Brain microvascular endothelial cell (primary cell): ENCODE data around the gene PKIG.

Experiments used
- DNase-seq: peaks from one replicate; pipeline ENCODE4 v3.0.0-alpha.2; 2020
- H3K27ac ChIP-seq: fragments of 250-450 bp; sonication (Bioruptor Pico); 2 replicates; pipeline ENCODE4 v1.5.1; 2020; ENCODE audit warnings: mild to moderate bottlenecking, moderate library complexity
- H3K27me3 ChIP-seq: fragments of 250-450 bp; sonication (Bioruptor Pico); replicated peaks from 2 replicates; pipeline ENCODE4 v1.5.1; 2020; ENCODE audit warnings: mild to moderate bottlenecking
- H3K36me3 ChIP-seq: fragments of 250-450 bp; sonication (Bioruptor Pico); replicated peaks from 2 replicates; pipeline ENCODE4 v1.5.1; 2020; ENCODE audit warnings: mild to moderate bottlenecking
- H3K4me3 ChIP-seq: 2 replicates; pipeline ENCODE4 v1.5.1; 2011; ENCODE audit warnings: low read depth, mild to moderate bottlenecking, control low read depth, low read length, moderate library complexity
- in situ Hi-C: cut with HindIII; loops from 2 replicates; pipeline ENCODE4 v1.10.0; 2017; ENCODE audit warnings: low sequenced_read_pairs, low pct_ligation_motif_present
- TF ChIP-seq, protein P1 (sequence below): IDR thresholded peaks from 2 replicates; pipeline ENCODE4 v1.5.1; 2011; ENCODE audit warnings: low read depth, mild to moderate bottlenecking, moderate library complexity, low read length, control low read depth, inconsistent platforms; ENCODE audit errors: missing control alignments

PKIG gene

DNA sequence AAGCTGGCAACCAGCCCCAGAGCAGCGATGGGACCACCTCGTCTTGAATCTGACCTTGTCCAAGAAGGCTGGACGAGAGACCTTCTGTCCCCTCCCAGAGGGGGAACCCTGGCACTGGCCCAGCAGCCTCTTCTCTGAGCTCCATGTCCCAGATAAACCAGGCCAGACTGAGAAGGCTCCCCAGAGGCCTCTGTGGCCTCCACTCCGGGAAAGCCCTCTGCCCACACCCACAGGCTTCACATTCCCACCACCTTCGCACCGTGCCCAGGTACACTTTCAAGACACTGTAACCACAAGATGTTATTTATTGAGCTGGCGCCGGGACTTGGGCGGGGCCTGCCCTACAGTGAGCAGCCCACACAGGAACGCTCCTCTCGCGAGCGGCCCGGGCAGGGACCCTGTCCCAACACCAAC lies 35.9 kb downstream of the PKIG start:
- Histone ChIP-seq H3K27ac (no peak overlapping the region), H3K36me3 (peaks cover 24% of the 10 kb centered on the region)
- DNase-seq: no peak

DNA sequence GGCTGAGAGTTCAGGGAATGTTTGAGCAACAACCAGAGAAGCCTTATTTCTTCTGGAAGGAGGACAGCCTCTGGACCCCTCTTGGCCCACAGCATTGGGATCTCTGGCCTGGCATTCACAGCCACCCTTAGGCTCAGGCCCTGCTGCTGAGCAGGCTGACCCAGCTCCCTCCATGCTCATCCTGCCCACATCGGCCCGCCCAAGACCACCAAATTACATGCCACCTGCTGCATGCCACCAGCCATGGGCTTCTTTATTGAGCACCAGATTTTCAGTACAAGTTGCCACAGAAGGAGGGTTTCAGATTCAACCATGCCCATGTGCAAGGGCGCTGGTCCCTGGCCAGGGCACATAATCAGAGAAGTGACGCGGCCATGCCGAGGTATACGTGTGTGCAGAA lies 36.9 kb downstream of the PKIG start:
- in situ Hi-C loops: no loop called here
- TF ChIP-seq, protein P1, sequence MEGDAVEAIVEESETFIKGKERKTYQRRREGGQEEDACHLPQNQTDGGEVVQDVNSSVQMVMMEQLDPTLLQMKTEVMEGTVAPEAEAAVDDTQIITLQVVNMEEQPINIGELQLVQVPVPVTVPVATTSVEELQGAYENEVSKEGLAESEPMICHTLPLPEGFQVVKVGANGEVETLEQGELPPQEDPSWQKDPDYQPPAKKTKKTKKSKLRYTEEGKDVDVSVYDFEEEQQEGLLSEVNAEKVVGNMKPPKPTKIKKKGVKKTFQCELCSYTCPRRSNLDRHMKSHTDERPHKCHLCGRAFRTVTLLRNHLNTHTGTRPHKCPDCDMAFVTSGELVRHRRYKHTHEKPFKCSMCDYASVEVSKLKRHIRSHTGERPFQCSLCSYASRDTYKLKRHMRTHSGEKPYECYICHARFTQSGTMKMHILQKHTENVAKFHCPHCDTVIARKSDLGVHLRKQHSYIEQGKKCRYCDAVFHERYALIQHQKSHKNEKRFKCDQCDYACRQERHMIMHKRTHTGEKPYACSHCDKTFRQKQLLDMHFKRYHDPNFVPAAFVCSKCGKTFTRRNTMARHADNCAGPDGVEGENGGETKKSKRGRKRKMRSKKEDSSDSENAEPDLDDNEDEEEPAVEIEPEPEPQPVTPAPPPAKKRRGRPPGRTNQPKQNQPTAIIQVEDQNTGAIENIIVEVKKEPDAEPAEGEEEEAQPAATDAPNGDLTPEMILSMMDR: no peak
- no peak for DNase-seq
- Histone ChIP-seq H3K36me3 (peaks cover 24% of the 10 kb centered on the region), H3K27me3 (no peaks in the 10 kb centered on the region), H3K4me3 (no peak overlapping the region), H3K27ac (no peak overlapping the region)

More for the DNA sequence above, 35.9 kb downstream of the PKIG start:
- TF ChIP-seq, protein P1: no peak
- in situ Hi-C loops: no loop called here
- Histone ChIP-seq H3K27me3 (no peaks in the 10 kb centered on the region), H3K4me3 (no peak overlapping the region)

DNA sequence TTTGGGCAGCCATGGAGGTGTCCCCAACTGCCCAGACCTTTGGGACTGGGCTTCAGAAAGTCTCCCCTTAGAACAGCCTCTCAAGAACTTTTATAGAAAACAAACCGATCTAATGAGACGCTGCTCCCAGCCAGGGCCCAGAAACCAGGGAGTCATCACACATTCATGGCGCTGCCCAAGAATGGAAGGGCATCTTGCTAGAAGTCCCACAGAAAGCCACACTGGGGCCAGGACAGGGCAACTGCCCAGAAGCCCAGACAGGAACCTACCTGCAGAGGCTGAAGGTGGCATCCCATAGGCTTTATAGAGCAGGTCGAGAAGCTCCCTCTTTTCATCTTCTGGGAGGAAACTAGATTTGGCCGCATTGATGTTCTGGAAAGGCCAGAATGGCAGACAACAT lies 37.7 kb downstream of the PKIG start:
- TF ChIP-seq, protein P1: no peak
- in situ Hi-C loops: no loop called here
- Histone ChIP-seq H3K27ac (no peak overlapping the region), H3K4me3 (no peak overlapping the region), H3K27me3 (no peaks in the 10 kb centered on the region), H3K36me3 (peaks cover 24% of the 10 kb centered on the region)
- DNase-seq: no peak

DNA sequence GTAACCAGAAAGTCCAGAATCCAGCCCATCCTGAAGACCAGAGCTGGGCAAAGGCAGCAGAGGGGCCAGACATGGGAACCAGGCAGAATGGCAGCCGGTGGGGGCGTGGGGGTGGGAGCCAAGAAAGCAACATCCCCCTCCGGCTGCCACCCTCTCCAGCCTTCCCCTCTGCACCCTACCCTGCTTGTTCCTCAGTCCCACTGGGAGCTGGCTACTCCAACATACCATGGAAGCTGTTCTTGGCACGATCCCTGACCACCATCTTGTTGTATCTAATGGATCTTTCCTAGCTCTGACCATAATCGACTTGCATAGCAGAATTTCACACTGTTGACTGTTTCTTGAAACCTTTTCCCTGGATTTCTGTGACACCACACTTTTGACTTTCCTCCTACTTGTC lies 38.9 kb downstream of the PKIG start:
- peaks cover 20% of the 10 kb centered on the region for H3K36me3 ChIP-seq

DNA sequence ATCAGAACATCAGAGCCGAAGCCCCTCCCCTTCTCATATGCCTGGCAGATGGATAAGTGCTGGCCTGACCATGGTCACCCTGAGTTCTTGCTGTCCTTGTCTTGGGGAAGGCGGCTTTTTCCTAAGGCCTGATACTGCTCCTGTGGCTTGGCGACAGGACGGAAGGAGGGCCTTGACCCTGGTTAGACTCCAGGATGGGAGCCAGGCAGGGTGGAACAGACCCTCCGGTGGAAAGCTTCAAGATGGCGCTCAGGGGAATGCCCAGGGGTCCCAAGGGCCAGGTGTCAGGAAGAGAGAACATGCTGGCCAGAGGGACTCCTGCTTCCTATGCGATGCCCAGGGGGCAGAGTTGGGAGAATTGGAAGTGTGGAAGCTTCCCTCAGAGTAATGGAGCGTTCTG lies 39.6 kb downstream of the PKIG start:
- TF ChIP-seq, protein P1: no peak
- no peak for DNase-seq
- Histone ChIP-seq H3K4me3 (no peak overlapping the region), H3K27me3 (no peaks in the 10 kb centered on the region), H3K27ac (no peak overlapping the region), H3K36me3 (peaks cover 19% of the 10 kb centered on the region)
- in situ Hi-C loops: no loop called here

More for the DNA sequence above, 38.9 kb downstream of the PKIG start:
- TF ChIP-seq, protein P1: no peak
- in situ Hi-C loops: no loop called here
- Histone ChIP-seq H3K4me3 (no peak overlapping the region), H3K27ac (no peak overlapping the region), H3K27me3 (no peaks in the 10 kb centered on the region)
- DNase-seq: no peak

DNA sequence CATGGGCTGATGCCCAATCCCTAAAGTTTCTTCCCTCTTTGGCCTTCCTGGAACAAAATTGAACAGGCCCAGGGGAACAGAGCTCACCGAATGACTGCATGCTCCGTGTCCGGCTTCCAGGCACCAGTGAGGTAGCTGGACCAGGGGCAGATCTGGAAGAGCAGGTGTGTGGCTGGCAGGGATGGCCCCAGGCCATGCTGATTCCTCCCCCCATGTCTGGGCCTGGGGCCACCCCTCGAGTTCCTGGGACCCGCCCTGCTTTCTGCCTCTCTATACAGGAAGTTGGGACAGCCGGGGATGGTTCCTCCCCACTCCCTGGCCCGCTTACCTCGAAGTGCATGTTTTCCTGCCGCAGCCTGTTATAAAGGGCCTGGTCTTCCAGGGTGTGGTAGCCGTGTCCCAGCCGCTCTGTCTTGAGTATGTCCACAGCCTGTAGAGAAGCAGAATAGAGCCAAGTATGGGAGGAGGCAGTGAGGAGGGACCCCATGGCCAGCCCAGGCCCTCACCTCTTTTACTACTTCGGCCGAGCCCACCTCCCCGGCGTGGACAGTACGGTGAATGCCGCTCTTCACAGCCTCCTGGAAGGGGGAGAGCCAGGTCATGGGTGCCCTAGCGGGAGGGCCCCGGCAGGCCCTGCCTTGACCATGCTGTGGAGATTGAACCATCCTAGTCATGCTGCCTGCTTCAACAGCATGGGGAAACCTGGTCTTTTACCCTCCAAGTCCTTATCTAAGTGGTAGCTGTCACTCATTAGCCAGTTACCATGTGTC lies 40.3 kb downstream of the PKIG start:
- in situ Hi-C loops: no loop called here
- TF ChIP-seq, protein P1: no peak
- Histone ChIP-seq H3K4me3 (no peak overlapping the region), H3K27ac (no peak overlapping the region), H3K27me3 (no peaks in the 10 kb centered on the region), H3K36me3 (peaks cover 19% of the 10 kb centered on the region)
- DNase-seq: no peak
